H1 (cell line): Measurements from ENCODE around the gene LSM4. TPM values are rescaled to one million over a fixed set of nuclear protein-coding genes. Genes with fewer than 3 reads are reported as not detected.

Experiments used
- CTCF ChIA-PET: fragments of 300-600 bp; sonication (Branson Sonifier 250); formaldehyde crosslinking; loops from one replicate; lab custom pipeline; 2021; ENCODE audit not compliant: partially characterized antibody; lab: Charles Lee
- POLR2A ChIA-PET: fragments of 300-600 bp; sonication (Branson Sonifier 250); formaldehyde crosslinking; loops from one replicate; lab custom pipeline; 2021; ENCODE audit warnings: inconsistent platforms; ENCODE audit not compliant: partially characterized antibody; lab: Charles Lee
- DNase-seq, 2 experiments: peaks; one replicate each; pipeline versions ENCODE4 v3.0.0 to v3.0.0-alpha.2; 2010 to 2022; ENCODE audit warnings: low spot score in 2 of 2, low read depth in 1 of 2, mixed read lengths in 1 of 2
- FAIRE-seq: peaks from 2 replicates; lab custom pipeline; 2011; peaks lifted over from hg19 to GRCh38; lab: Jason Lieb, UNC
- H2AFZ ChIP-seq: 2 replicates; pipeline ENCODE4 v1.8.1; 2012; ENCODE audit warnings: low read length, inconsistent platforms
- H2AK5ac ChIP-seq: 2 replicates; pipeline ENCODE4 v1.6.1; 2013; ENCODE audit warnings: low read depth, low read length
- H2BK120ac ChIP-seq: replicated peaks from 2 replicates; pipeline ENCODE3; 2013; ENCODE audit warnings: low read depth, low read length, inconsistent platforms
- H2BK12ac ChIP-seq: 2 replicates; pipeline ENCODE4 v1.6.1; 2013; ENCODE audit warnings: low read depth, low read length
- H2BK15ac ChIP-seq: 2 replicates; pipeline ENCODE4 v1.6.1; 2013; ENCODE audit warnings: low read length
- H2BK20ac ChIP-seq: 2 replicates; pipeline ENCODE4 v1.6.1; 2013; ENCODE audit warnings: low read length
- H2BK5ac ChIP-seq: 2 replicates; pipeline ENCODE4 v1.6.1; 2013; ENCODE audit warnings: low read depth, low read length
- H3K14ac ChIP-seq: 2 replicates; pipeline ENCODE4 v1.6.1; 2013; ENCODE audit warnings: inconsistent platforms; ENCODE audit not compliant: insufficient read length
- H3K18ac ChIP-seq: 2 replicates; pipeline ENCODE4 v1.6.1; 2013; ENCODE audit warnings: low read length; ENCODE audit errors: extremely low read depth
- H3K23ac ChIP-seq: 2 replicates; pipeline ENCODE4 v1.6.1; 2013; ENCODE audit warnings: inconsistent platforms; ENCODE audit not compliant: insufficient read length
- H3K23me2 ChIP-seq: 2 replicates; pipeline ENCODE4 v1.6.1; 2013; ENCODE audit warnings: low read depth, low read length
- H3K27ac ChIP-seq: 2 replicates; pipeline ENCODE4 v1.6.1; 2011; ENCODE audit warnings: low read depth, low read length, inconsistent platforms
- H3K27me3 ChIP-seq, 4 experiments: replicated peaks in 1 of 4; 1 replicate in 1 of 4; 2 replicates in 3 of 4; pipeline versions ENCODE4 v1.6.1 to v1.8.1; 2011 to 2013; ENCODE audit warnings: low read length in 3 of 4, mild to moderate bottlenecking in 3 of 4, inconsistent platforms in 2 of 4, mixed read lengths in 2 of 4, moderate library complexity in 1 of 4; ENCODE audit not compliant: control insufficient read depth in 3 of 4, insufficient read depth in 3 of 4; ENCODE audit errors: extremely low read depth in 1 of 4
- H3K36me3 ChIP-seq, 4 experiments: 2 replicates each; pipeline versions ENCODE4 v1.6.1 to v1.8.1; 2011 to 2013; ENCODE audit warnings: mild to moderate bottlenecking in 4 of 4, low read length in 3 of 4, moderate library complexity in 2 of 4, control low read depth in 1 of 4, inconsistent platforms in 1 of 4; ENCODE audit not compliant: insufficient read depth in 4 of 4, control insufficient read depth in 2 of 4
- H3K4ac ChIP-seq: replicated peaks from 2 replicates; pipeline ENCODE3; 2013; ENCODE audit warnings: low read length, low read depth, mixed read lengths, inconsistent platforms; ENCODE audit not compliant: insufficient read length
- H3K4me1 ChIP-seq, 4 experiments: replicated peaks in 1 of 4; 1 replicate in 1 of 4; 2 replicates in 3 of 4; pipeline versions ENCODE4 v1.6.1 to v1.8.1; 2011 to 2013; ENCODE audit warnings: low read length in 3 of 4, inconsistent platforms in 2 of 4, mixed read lengths in 1 of 4; ENCODE audit not compliant: insufficient read depth in 4 of 4, control insufficient read depth in 3 of 4
- H3K4me2 ChIP-seq, 2 experiments: 2 replicates each; pipeline versions ENCODE4 v1.6.1 to v1.8.1; 2011 to 2013; ENCODE audit warnings: low read depth in 2 of 2, low read length in 2 of 2, control low read depth in 1 of 2, inconsistent platforms in 1 of 2, mild to moderate bottlenecking in 1 of 2; ENCODE audit not compliant: insufficient read depth in 1 of 2
- H3K4me3 ChIP-seq, 4 experiments: fragments of 200-600, 300-600 bp in 1 of 4; sonication (generic), shearing (Covaris generic), sonication (Bioruptor Twin) in 1 of 4; 2 replicates each; pipeline versions ENCODE4 v1.5.1 to v1.8.1; 2011 to 2016; ENCODE audit warnings: low read length in 4 of 4, low read depth in 3 of 4, control low read depth in 2 of 4, inconsistent platforms in 2 of 4, mild to moderate bottlenecking in 2 of 4, mixed read lengths in 1 of 4, moderate library complexity in 1 of 4; ENCODE audit not compliant: insufficient read depth in 2 of 4; ENCODE audit errors: extremely low read depth in 1 of 4
- H3K56ac ChIP-seq: replicated peaks from 2 replicates; pipeline ENCODE3; 2013; ENCODE audit warnings: low read depth, mild to moderate bottlenecking, mixed read lengths, low read length, inconsistent platforms; ENCODE audit not compliant: insufficient read length
- H3K79me1 ChIP-seq: 2 replicates; pipeline ENCODE4 v1.6.1; 2013; ENCODE audit warnings: low read depth, low read length, control low read depth
- H3K79me2 ChIP-seq, 2 experiments: 2 replicates each; pipeline versions ENCODE4 v1.6.1 to v1.8.1; 2012 to 2013; ENCODE audit warnings: low read length in 2 of 2, mild to moderate bottlenecking in 2 of 2, inconsistent platforms in 1 of 2; ENCODE audit not compliant: insufficient read depth in 2 of 2, control insufficient read depth in 1 of 2
- H3K9ac ChIP-seq, 4 experiments: replicated peaks in 1 of 4; 1 replicate in 1 of 4; 2 replicates in 3 of 4; pipeline versions ENCODE4 v1.6.1 to v1.8.1; 2011 to 2013; ENCODE audit warnings: low read depth in 3 of 4, low read length in 3 of 4, control low read depth in 2 of 4, mild to moderate bottlenecking in 2 of 4, moderate library complexity in 2 of 4, inconsistent platforms in 1 of 4; ENCODE audit errors: extremely low read depth in 1 of 4
- H3K9me3 ChIP-seq, 2 experiments: 2 replicates each; pipeline versions ENCODE4 v1.6.1 to v1.8.1; 2012 to 2013; ENCODE audit warnings: mild to moderate bottlenecking in 2 of 2, moderate library complexity in 2 of 2, control low read depth in 1 of 2, inconsistent platforms in 1 of 2, low read depth in 1 of 2, low read length in 1 of 2, mixed read lengths in 1 of 2; ENCODE audit not compliant: insufficient read depth in 2 of 2
- H4K20me1 ChIP-seq, 2 experiments: replicated peaks in 1 of 2; 2 replicates each; pipeline versions ENCODE3 to v1.8.1; 2011 to 2013; ENCODE audit warnings: inconsistent platforms in 2 of 2, low read length in 2 of 2, mild to moderate bottlenecking in 1 of 2; ENCODE audit not compliant: insufficient read depth in 2 of 2, control insufficient read depth in 1 of 2
- H4K5ac ChIP-seq: 2 replicates; pipeline ENCODE4 v1.6.1; 2013; ENCODE audit warnings: low read length, low read depth, mixed read lengths, inconsistent platforms; ENCODE audit not compliant: insufficient read length
- H4K8ac ChIP-seq: 2 replicates; pipeline ENCODE4 v1.8.0; 2013; ENCODE audit warnings: mild to moderate bottlenecking, moderate library complexity, low read length, inconsistent platforms; ENCODE audit not compliant: insufficient read depth; ENCODE audit errors: extremely low read depth
- H4K91ac ChIP-seq: replicated peaks from 2 replicates; pipeline ENCODE3; 2013; ENCODE audit warnings: low read length, mixed read lengths, inconsistent platforms; ENCODE audit not compliant: insufficient read length
- JUND ChIP-seq: IDR thresholded peaks from 2 replicates; pipeline ENCODE4 v1.6.1; 2011; ENCODE audit warnings: mild to moderate bottlenecking, improper control_type of control experiment, low read length
- KDM5A ChIP-seq: fragments of 200-600 bp; IDR thresholded peaks from 2 replicates; pipeline ENCODE4 v1.7.1; 2012; ENCODE audit warnings: mild to moderate bottlenecking, low read length, inconsistent platforms, mixed read lengths
- NANOG ChIP-seq: IDR thresholded peaks from 2 replicates; pipeline ENCODE4 v1.6.1; 2011; ENCODE audit warnings: low read length, low read depth, mild to moderate bottlenecking, inconsistent platforms; ENCODE audit not compliant: insufficient read depth, poor library complexity, severe bottlenecking
- SUZ12 ChIP-seq: fragments of 200-600 bp; sonication (generic); IDR thresholded peaks from 2 replicates; pipeline ENCODE4 v1.6.1; 2012; ENCODE audit warnings: mild to moderate bottlenecking, inconsistent platforms, low read length, moderate library complexity, mixed read lengths
- WGBS, 2 experiments: shearing (Covaris generic) in 1 of 2; methylation state at CpG; one replicate each; pipeline versions ENCODE4 v1.1.6 to v1.1.7; 2013 to 2015; ENCODE audit warnings: low lambda C conversion rate in 2 of 2, mixed read lengths in 2 of 2, inconsistent platforms in 1 of 2, low coverage in 1 of 2, missing lambda C conversion rate in 1 of 2; ENCODE audit not compliant: insufficient replicate concordance in 2 of 2, insufficient coverage in 1 of 2, insufficient read length in 1 of 2; ENCODE audit errors: extremely low coverage in 1 of 2, missing lambda C conversion rate in 1 of 2; 5-methylcytosine and 5-hydroxymethylcytosine counted together
- polyA plus RNA-seq, 7 experiments: library from polyadenylated mRNA; depleted of rRNA in 3 of 7; stranded (reverse) in 5 of 7; unstranded in 2 of 7; fragments of >200 nt in 5 of 7; fragments of 200-250 nt in 2 of 7; gene quantifications; 1 replicate in 5 of 7; 2 replicates in 1 of 7; 4 replicates in 1 of 7; pipeline versions ENCODE4 v1.2.1 to v1.2.3, GENCODE V29; 2011 to 2013; ENCODE audit warnings: missing spikeins in 2 of 7, mixed read lengths in 2 of 7
- total RNA-seq: library from RNA; stranded (reverse); fragmentation: NEBNext Ultra II Directional; extraction: Animal tissue kit (Norgen Biotek cat#: 25700); gene quantifications from 2 replicates; pipeline ENCODE4 v1.2.1, GENCODE V29; 2021

Gene LSM4
- total and polyA plus RNA-seq, 2 of the 8 experiments (the other 6 are each of a cell fraction or from before 2014, with no cell fraction given): 302 to 319 TPM

DNA sequence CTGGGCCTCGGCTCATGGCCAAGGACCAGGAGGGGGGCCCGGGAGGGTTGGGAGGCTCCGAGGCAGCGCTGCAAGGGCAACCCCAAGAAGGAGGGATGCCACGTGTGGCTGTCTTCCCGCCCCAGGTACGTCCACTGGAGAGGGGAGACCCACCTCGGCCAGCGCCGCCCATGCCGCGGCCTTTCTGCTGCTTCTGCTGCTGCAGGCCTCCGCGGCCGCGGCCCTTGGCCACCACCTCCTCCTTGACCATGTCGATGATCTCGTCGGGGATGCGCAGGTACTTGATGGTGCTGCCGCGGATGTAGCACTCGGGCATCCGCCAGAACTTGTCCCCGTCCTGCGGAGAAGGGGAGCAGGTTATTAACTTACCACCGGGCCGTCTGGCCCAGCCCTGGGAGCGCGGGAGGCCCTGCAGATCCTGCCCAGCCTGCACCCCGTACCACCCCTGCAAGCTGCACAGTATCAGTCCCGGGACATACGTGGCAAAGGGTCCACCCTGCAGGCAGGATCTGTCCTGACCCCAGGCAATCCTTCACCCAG is 13.3 kb downstream of the LSM4 start:
- Histone ChIP-seq H2BK5ac (no peak overlapping the region), H3K36me3 (peaks cover 15 to 69% (median 47%) of the 10 kb centered on the region in 4 experiments), H2AK5ac (no peak overlapping the region), H3K4me1 (peaks cover 0 to 11% (median 4%) of the 10 kb centered on the region in 4 experiments; a peak in 6 of 7 replicates), H3K4me3 (no peak overlapping the region), H3K23me2 (no peaks in the 10 kb centered on the region), H3K23ac (no peak overlapping the region), H4K20me1 (peaks cover 0 to 10% of the 10 kb centered on the region in 2 experiments), H3K4me2 (no peak overlapping the region), H3K4ac (no peak overlapping the region), H3K56ac (no peak overlapping the region), H3K14ac (no peak overlapping the region), H3K18ac (no peak overlapping the region), H4K91ac (no peak overlapping the region), H4K5ac (no peak overlapping the region), H2BK20ac (no peak overlapping the region), H2BK15ac (no peak overlapping the region), H2BK12ac (no peak overlapping the region), H2AFZ (no peak overlapping the region), H3K9ac (no peak overlapping the region), H3K79me2 (peaks cover 0 to 7% of the 10 kb centered on the region in 2 experiments; a peak in 1 of 4 replicates), H3K27me3 (no peaks in the 10 kb centered on the region), H2BK120ac (no peak overlapping the region), H4K8ac (no peak overlapping the region; the same call in 1 of the 2 replicates), H3K79me1 (no peaks in the 10 kb centered on the region; the same call in 1 of the 2 replicates), H3K9me3 (no peaks in the 10 kb centered on the region), H3K27ac (no peak overlapping the region)
- DNase-seq: no peak
- TF ChIP-seq NANOG: no peak
- TF ChIP-seq JUND: no peak
- TF ChIP-seq SUZ12: no peak
- TF ChIP-seq KDM5A: no peak
- CTCF ChIA-PET: interaction anchor here (1.1 to 13.7 kb wide), 4 partner anchors 9 to 36 kb away, joined by 3 to 242 read pairs (median 5); partner anchors contain the start of genes IQCN and JUND
- POLR2A ChIA-PET: interaction anchor here (0.6 to 13.8 kb wide), 5 partner anchors 12 to 53 kb away, joined by 4 to 200 read pairs (median 6); partner anchors contain the start of genes JUND and LSM4
- no peak for FAIRE-seq
- 95% methylated on average over 30 of the region's 33 CpGs; no CpG with 5 or more reads in 1 of the 2 experiments for WGBS, 2 experiments
